Mucosa of stomach (tissue), 1 donor: ENCODE measurements around the gene COL13A1.

Experiments
- H3K27me3 ChIP-seq: one replicate; pipeline ENCODE4 v1.7.0; 2013; ENCODE audit warnings: mild to moderate bottlenecking, low read length; ENCODE audit not compliant: control insufficient read depth, insufficient read depth
- H3K36me3 ChIP-seq: one replicate; pipeline ENCODE4 v1.7.0; 2013; ENCODE audit warnings: low read length; ENCODE audit not compliant: control insufficient read depth, insufficient read depth
- H3K4me1 ChIP-seq: one replicate; pipeline ENCODE4 v1.7.0; 2013; ENCODE audit warnings: mild to moderate bottlenecking, low read length; ENCODE audit not compliant: control insufficient read depth, insufficient read depth
- H3K4me3 ChIP-seq: one replicate; pipeline ENCODE4 v1.7.0; 2013; ENCODE audit warnings: low read length
- H3K9ac ChIP-seq: one replicate; pipeline ENCODE4 v1.7.0; 2013; ENCODE audit warnings: mild to moderate bottlenecking, low read length, moderate library complexity
- H3K9me3 ChIP-seq: one replicate; pipeline ENCODE4 v1.7.0; 2013; ENCODE audit warnings: mild to moderate bottlenecking, low read length, moderate library complexity; ENCODE audit not compliant: control insufficient read depth
- donor health status: Pancreatic carcinoma.

COL13A1 gene

DNA sequence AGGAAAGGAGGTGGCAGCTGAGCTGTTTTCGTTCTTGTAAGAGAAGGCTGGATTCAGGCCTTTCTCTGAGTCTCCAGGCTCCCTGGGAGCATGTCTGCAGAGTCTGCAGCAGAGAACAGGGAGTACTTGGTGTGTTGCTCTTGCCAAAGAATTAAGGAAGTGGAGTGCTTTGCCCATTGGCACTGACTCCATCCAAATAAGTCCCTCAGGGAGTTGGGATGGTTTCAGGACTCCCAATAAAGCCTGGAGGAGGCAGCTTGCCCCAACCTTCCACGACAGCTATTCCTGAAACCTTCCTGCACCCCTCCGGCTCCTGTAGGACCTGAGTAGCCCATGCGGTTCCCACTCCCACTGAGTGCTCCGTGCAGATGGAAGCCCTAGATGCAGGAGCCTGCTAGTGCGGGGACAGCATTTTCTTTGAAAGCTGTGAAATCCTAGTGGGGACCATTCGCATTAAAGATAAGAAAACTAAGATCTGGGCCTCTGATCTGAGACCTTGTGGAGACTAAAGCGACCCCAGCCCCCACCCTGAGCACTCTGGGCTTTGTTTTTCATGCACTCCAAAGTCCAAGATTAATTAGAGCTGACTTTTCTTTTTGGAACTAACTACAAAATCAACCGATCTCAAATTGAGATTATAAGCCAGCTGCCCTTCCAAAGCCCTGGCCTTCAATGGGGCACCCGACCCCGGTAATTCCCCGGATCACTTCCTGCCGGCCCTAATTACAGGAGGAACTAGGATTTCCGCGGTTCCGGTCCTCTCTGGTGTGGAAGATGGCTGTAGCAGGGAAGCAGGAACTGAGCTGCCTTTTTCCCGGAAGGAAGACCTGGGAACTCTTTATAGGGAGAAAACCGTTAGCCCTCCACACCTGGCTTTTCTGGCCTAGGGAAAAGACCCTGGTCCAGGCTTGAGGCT, 110.2 kb downstream of the COL13A1 start:
- Histone ChIP-seq H3K36me3 (no peaks in the 10 kb centered on the region), H3K4me1 (peaks cover 6% of the 10 kb centered on the region), H3K27me3 (peaks cover 11% of the 10 kb centered on the region)

GRCh38 chr10:69912589-69912988, 110.9 kb downstream of the COL13A1 start:
- peaks cover 6% of the 10 kb centered on the region for H3K4me1 ChIP-seq
- H3K9me3 ChIP-seq = no peaks in the 10 kb centered on the region
- H3K4me3 ChIP-seq = no peak overlapping the region
- no peaks in the 10 kb centered on the region for H3K36me3 ChIP-seq
- no peak overlapping the region for H3K9ac ChIP-seq
- H3K27me3 ChIP-seq = peaks cover 11% of the 10 kb centered on the region

More for the DNA sequence above, 110.2 kb downstream of the COL13A1 start:
- Histone ChIP-seq H3K9ac (no peak overlapping the region), H3K9me3 (no peaks in the 10 kb centered on the region), H3K4me3 (no peak overlapping the region)

GRCh38 chr10:69913606-69914382, 112.1 kb downstream of the COL13A1 start:
- H3K27me3 ChIP-seq = peaks cover 11% of the 10 kb centered on the region
- H3K36me3 ChIP-seq = no peaks in the 10 kb centered on the region
- H3K4me3 ChIP-seq = no peak overlapping the region
- no peak overlapping the region for H3K9ac ChIP-seq
- H3K9me3 ChIP-seq = no peaks in the 10 kb centered on the region
- peaks cover 6% of the 10 kb centered on the region for H3K4me1 ChIP-seq

GRCh38 chr10:69914398-69915214, 112.9 kb downstream of the COL13A1 start:
- Histone ChIP-seq H3K9me3 (no peaks in the 10 kb centered on the region), H3K4me1 (peaks cover 6% of the 10 kb centered on the region), H3K27me3 (peaks cover 11% of the 10 kb centered on the region), H3K4me3 (no peak overlapping the region), H3K9ac (no peak overlapping the region), H3K36me3 (no peaks in the 10 kb centered on the region)

GRCh38 chr10:69915215-69915560, 113.5 kb downstream of the COL13A1 start:
- H3K9ac ChIP-seq = no peak overlapping the region
- no peak overlapping the region for H3K4me3 ChIP-seq
- H3K27me3 ChIP-seq = peaks cover 11% of the 10 kb centered on the region
- H3K9me3 ChIP-seq = no peaks in the 10 kb centered on the region
- H3K36me3 ChIP-seq = no peaks in the 10 kb centered on the region
- peaks cover 6% of the 10 kb centered on the region for H3K4me1 ChIP-seq

- no peak overlapping the region for H3K4me3 ChIP-seq
- no peaks in the 10 kb centered on the region for H3K36me3 ChIP-seq
- peaks cover 11% of the 10 kb centered on the region for H3K27me3 ChIP-seq
- no peak overlapping the region for H3K9ac ChIP-seq
- H3K9me3 ChIP-seq = no peaks in the 10 kb centered on the region
- peaks cover 6% of the 10 kb centered on the region for H3K4me1 ChIP-seq
These were observed 114.4 kb downstream of the COL13A1 start for GRCh38 chr10:69916118-69916517.

DNA sequence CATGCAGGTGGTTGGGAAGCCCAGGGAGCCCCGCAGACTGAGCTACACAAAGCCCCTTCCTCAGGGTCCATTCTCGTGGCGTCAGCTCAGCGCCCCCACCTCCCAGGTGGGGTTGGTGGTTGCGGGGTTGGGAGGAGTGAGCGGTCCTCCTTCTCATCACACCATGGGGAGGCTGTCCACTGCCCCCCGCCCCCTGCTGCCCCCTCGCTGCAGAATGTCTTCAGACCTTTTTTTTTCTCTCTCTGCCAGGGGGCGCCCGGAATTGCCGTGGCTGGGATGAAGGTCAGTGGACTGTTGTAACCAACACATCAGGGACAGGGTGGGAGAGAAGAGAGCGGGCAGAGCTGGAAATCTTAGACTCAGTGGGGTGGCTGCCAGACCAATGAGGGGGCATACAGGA, 116.3 kb downstream of the COL13A1 start:
- peaks cover 11% of the 10 kb centered on the region for H3K27me3 ChIP-seq
- H3K4me1 ChIP-seq = no peaks in the 10 kb centered on the region
- no peaks in the 10 kb centered on the region for H3K36me3 ChIP-seq
- H3K9me3 ChIP-seq = no peaks in the 10 kb centered on the region
- no peak overlapping the region for H3K4me3 ChIP-seq
- H3K9ac ChIP-seq = no peak overlapping the region

- Histone ChIP-seq H3K9ac (no peak overlapping the region), H3K4me1 (no peaks in the 10 kb centered on the region), H3K9me3 (no peaks in the 10 kb centered on the region), H3K27me3 (peaks cover 8% of the 10 kb centered on the region), H3K4me3 (no peak overlapping the region), H3K36me3 (no peaks in the 10 kb centered on the region)
These were observed 117.5 kb downstream of the COL13A1 start for GRCh38 chr10:69919250-69919649.

DNA sequence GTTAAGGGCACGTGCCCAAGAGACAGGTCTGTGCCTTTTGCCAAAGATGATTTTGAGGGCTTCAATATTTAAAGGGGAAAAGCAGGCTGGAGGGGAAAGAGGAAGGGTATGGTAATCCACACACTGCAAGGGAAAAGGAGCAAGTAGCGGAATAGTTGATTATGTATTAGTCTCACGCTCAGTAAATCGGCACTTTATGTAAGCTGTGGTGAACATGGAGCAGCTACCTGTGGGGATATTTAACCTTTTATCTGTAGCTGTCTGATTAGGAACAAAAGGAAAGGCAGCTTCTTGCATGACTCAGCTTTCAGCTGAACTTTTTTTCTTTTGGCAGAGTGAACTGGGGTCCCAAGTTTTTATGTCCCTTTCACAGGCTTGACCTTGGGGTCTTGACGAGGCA, 123.4 kb downstream of the COL13A1 start:
- Histone ChIP-seq H3K27me3 (no peaks in the 10 kb centered on the region), H3K4me3 (no peak overlapping the region), H3K9ac (no peak overlapping the region), H3K36me3 (no peaks in the 10 kb centered on the region), H3K9me3 (no peaks in the 10 kb centered on the region), H3K4me1 (no peaks in the 10 kb centered on the region)

DNA sequence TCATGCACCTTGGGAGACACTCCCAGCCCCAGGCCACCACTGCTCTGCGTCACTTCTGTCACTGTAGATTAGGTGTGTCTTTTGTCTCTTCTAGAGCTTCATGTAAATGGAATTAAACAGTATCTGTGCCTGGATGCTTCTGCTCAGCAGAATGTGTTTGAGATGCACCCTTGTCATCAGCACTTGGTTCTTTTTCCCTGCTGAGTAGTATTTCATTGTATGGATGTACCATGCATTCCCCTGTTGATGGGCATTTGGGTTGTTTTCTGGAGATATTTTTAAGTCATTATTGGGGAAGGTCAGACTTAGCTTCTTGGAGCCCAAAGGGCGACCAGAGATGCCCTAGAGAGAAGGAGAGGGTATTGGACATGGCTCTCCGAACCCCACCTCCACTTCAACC, 126.6 kb downstream of the COL13A1 start:
- no peaks in the 10 kb centered on the region for H3K4me1 ChIP-seq

GRCh38 chr10:69929575-69929974, 127.9 kb downstream of the COL13A1 start:
- Histone ChIP-seq H3K4me1 (no peaks in the 10 kb centered on the region), H3K9me3 (no peaks in the 10 kb centered on the region), H3K27me3 (peaks cover 3% of the 10 kb centered on the region), H3K36me3 (no peaks in the 10 kb centered on the region), H3K9ac (no peak overlapping the region), H3K4me3 (no peak overlapping the region)

More for the DNA sequence above, 126.6 kb downstream of the COL13A1 start:
- Histone ChIP-seq H3K9ac (no peak overlapping the region), H3K4me3 (no peak overlapping the region), H3K36me3 (no peaks in the 10 kb centered on the region), H3K27me3 (peaks cover 2% of the 10 kb centered on the region), H3K9me3 (no peaks in the 10 kb centered on the region)
